Fibroblast of gingiva (primary cell): Measurements from ENCODE around the gene LRRC75A.
"Not testable (repeated sequence)": the region's sequence is repeated elsewhere in the genome, so short reads cannot be mapped to it uniquely, and the experiment has no call there.

Source experiments
- DNase-seq: peaks from one replicate; pipeline ENCODE4 v3.0.0-alpha.2; 2011; ENCODE audit warnings: low read depth

The LRRC75A gene

GRCh38 chr17:16491703-16492612, at the start of gene LRRC75A:
Gene LRRC75A (minus strand): TSS chr17:16492193. CDS start chr17:16491990, 203 bp downstream.
- DNase-seq = peak; percentile 21

DNA sequence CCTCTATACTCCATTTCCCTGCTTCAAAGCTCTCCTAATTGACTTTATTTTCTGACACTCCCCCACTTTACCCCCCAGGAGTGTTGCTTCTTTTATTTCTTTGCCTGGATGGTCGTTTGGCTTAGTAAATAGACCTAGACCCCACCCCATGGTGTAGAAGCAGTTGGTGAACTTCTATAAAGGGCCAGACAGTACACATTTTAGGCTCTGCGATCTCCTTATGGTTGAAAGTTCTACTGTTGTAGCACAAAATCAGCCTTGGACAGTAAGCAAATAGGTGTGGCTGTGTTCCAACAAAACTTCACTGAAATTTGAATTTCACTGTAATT, 45.1 kb upstream of the LRRC75A start:
- no peak for DNase-seq

DNA sequence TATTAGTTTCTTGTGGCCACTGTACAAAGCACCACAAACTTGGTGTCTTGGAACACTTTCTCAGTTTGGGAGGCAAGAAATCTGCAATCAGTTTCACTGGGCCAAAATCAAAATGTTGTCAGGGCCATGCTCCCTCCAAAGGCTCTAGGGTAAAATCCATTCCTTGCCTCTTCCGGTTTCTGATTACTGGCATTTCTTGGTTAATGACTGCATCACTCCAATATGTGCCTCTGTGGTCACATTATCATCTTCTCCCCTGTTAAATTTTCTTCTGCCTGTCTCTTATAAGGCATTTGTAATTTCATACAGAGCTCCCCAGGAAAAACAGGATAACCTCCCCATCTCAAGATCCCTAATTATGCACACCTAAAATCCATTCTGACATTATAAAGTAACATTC, 42.2 kb upstream of the LRRC75A start:
- no peak for DNase-seq

DNA sequence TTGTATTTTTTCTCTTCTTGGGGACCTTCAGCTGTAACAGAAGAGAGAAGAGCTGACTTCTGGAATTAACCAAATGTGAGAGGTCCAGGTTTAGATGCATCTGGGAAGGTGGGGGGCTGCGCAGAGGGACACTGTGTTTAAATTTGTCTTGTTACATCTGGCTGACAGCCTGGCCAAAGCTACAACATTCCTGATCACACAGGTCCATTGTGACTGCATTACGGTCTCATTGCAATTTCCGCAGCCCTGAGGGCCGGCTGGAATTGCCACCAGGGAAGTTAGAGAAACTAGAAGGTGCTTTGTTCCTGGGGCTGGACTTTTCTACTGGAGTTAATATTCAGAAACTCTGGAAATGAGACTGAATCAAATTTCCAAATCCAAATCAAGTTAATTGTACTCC, 37.9 kb upstream of the LRRC75A start:
- no peak for DNase-seq

GRCh38 chr17:16527298-16527697, 35.3 kb upstream of the LRRC75A start:
- DNase-seq = no peak

- not testable (repeated sequence) for DNase-seq
Observed at GRCh38 chr17:16525556-16525955, 33.6 kb upstream of the LRRC75A start.

DNA sequence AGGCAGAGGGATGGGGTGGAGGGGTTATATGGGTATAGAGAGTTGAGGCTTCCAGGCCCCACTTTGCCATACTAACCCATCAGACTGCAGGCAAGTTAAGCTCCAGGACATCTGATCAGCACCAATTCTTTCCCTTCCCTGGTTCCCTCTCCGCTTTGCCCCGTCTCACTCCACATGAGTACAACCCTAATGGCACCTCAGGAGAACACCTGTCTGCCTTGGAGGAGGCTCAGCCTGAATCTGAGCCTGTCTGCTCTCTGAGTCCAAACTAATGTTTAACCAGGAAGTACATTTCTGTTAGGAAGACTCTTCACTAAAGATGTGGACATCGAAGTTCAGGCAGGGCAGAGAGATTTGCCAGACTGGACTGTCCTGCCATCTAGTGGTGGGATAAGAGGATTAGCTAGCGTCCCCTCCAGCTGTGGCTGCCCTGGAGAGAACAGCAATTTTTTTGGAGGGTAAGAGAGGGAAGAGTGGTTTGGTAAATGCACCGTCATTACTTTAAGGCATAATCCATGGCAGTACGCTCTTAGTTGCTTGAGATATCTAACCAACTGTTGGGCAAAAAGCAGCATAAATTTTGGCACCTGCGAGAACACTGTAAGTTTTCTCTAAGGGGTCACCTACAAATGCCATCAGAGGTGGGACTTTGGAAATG, 29.2 kb upstream of the LRRC75A start:
- peak; percentile 87 for DNase-seq

- no peak for DNase-seq
Observed at GRCh38 chr17:16519021-16519420, 27.0 kb upstream of the LRRC75A start.

DNA sequence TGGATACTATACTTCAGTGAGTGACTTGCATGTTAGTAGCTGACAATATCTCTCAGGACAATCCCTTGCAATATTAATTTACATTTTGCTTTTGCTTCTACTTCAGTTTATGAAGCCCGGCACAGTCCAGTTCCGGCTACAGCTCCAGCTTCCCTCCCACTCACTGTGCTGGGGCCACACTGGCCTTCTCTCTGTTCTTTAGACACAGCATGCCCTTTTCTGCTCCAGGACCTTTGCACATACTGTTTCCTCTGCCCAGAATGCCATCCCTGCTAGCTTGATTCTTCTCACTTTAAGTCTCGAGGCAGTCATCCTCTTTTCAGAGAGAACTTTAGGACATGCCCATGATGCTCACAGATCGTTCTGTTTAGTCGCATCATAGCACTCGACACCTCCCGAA, 25.5 kb upstream of the LRRC75A start:
- DNase-seq = no peak

DNA sequence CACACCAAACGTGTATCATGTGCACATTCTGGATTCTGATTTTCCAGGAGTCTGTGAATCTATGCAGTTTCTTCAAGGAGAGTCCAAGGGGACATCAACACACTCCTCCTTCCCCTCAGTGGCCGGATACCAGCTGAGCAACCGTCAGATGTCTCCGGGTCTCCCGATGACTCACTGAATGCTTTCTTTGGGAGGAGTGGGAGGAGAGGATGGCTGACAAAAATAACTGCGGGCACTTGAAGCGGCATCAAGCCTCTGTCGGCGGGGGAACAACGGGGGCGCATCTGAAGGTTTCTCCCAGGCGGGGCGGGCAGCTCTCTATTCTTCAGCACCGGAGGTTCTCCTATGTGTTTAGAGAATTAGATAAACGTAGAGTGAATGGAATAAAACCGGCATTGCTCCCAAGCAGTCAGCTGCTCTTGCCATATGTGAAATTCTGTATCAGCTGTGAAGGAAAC, 24.6 kb upstream of the LRRC75A start:
- DNase-seq = peak; percentile 10

GRCh38 chr17:16515933-16516332, 23.9 kb upstream of the LRRC75A start:
- no peak for DNase-seq

DNA sequence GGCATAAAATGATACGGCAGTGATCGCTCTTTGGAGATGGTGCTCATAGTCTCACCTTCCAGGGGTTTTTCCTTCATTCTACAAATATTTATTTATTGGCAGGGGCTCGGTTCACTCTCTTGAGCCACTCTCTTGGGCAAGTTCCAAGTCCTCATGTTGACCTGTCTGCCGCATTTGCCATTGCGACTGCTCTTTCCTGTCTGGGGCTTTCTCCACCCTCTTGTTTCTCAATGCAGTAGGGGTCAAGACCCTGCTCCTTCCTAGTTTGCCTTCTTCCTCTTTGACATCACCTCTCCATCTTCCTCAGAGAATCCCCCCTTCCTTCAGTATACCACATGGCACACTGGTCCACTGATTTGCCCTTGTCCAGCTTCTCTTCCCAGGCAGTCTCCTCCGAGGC, 21.9 kb upstream of the LRRC75A start:
- DNase-seq = no peak

- no peak for DNase-seq
Observed at GRCh38 chr17:16512011-16512410, 20.0 kb upstream of the LRRC75A start.

DNA sequence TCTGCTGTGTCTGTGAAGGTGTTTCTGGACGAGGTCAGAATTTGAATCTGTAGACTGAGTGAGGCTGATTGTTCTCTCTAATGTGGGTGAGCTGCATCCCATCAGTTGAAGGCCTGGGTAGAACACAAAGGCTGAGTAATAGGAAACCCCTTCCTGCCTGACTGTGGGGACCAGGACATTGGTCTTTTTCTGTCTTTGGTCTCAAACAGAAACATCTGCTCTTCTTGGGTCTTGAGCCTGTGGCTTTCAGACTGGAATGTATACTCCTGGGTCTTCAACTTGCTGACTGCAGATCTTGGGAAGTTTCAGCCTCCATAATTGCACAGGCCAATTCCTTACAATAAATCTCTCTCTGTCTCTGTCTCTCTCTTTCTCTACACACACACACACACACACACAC, 19.6 kb upstream of the LRRC75A start:
- no peak for DNase-seq

DNA sequence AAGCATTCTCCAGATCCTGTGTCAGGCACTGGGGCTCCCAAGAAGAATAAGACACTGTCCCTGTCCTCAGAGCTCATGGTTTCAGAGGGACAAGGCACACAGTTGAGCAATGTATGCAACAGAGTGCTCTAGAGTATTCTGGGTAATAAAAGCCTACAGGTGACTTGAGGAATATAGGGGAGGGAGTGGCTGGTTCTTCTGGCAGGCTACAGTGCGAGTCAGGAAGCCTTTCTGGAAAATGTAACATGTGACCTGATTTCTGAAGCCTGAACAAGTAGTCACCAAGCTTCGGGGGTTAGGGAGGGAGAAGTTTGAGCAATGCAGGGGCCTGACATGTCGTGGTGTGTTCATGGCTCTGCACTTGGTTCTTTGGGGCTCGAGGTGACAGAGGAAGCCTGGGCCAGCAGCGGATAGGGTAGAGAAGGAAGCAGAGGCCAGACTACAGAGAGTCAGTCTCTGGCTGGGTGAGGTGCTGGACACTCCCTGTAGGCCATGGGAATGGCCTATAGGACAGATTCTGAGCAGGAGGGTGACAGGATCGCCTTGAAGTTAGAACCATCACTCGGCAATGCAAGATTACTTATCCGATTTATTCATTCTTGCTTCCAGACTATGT, 16.0 kb upstream of the LRRC75A start:
- DNase-seq = no peak

- DNase-seq = no peak
Observed at GRCh38 chr17:16506188-16506587, 14.2 kb upstream of the LRRC75A start.

DNA sequence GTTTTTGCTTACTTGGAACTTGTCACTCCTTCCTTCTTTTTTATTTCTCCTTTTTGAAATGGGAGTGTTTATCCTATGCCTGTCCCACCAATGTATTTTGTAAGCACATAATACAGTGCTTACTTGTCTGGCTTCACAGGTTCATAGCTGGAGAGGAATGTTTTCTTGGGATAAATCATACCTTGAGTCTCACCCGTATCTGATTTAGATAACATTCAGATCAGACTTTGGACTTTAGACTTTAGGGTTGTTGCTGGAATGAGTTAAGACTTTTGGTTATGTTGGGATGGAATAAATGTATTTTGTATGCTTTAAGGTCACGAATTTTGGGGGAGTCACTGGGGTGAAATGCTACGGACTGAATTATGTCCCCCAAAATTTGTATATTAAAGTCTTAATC, 13.0 kb upstream of the LRRC75A start:
- DNase-seq = no peak

DNA sequence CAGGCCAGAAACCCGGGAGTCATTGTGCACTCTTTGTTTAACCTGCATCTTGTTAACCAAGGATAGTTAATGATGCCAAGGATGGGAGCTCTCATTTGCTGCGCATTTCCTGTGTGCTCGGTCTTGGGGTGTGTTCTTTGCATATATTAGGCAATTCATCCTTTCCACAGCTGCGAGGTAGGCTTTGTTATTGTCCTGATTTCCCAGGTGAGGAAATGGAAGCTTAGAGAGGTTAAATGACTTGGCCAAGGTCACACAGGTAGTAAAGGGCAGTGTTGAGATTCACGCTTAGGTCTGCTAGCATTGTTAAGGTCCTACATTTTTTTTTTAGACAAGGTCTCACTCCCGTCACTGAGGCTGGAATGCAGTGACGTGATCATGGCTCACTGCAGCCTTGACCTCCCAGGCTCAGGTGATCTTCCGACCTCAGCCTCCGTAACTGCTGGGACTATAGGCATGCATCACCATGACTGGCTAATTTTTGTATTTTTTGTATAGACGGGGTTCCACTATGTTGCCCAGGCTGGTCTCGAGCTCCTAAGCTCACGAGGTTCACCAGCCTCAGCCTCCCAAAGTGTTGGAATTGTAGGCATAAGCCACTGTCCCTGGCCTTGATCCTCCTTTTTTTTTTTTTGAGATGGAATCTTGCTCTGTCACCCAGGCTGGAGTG, 5.0 kb upstream of the LRRC75A start:
- no peak for DNase-seq

GRCh38 chr17:16495980-16496819, 4.2 kb upstream of the LRRC75A start:
- DNase-seq = no peak

DNA sequence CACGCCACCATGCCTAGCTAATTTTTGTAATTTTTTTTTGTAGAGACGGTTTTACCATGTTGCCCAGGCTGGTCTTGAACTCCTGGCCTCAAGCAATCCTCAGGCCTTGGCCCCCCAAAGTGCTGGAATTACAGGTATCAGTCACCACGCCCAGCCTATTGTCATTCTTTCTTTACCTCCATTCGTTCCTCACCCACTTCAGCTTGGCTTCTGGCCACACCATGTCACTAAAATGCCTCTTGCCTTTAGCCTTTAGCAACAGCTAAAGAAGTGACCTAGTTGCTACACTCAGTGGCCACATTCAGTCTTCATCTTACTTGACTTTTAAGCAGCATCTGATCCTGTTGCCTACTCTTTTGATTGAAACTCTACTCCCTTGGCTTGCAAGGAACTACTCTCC, 3.6 kb upstream of the LRRC75A start:
- DNase-seq = no peak

DNA sequence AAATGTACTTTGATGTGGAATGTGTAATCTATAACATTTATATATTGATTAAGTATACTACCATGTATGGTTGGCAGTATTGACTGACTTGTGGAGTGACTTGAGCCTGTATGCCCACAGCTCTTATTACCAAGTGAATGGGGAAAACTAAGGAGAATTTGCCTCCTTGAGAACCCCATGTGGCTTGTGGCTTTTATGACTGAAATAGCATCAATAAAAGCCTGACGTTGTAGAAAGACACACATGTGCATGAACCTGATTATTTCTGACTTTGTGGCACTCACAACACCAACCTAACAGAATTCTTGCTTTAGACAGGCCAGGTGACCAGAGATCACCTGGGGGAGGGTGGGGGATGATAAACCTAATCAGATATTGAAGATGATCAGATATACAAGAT, 2.1 kb upstream of the LRRC75A start:
- DNase-seq = no peak
